Suprapubic skin (tissue), 3 donors: Measurements from ENCODE around the gene MUC20.

Experiments
- CTCF ChIP-seq, 2 donors: fragments of 200-600 bp in 1 of 2; fragments of 450-650 bp in 1 of 2; sonication (generic) in 1 of 2; IDR thresholded peaks; one replicate each; pipeline ENCODE4 v1.5.1; 2016 to 2019; ENCODE audit warnings: antibody characterized with exemption in 2 of 2, mild to moderate bottlenecking in 1 of 2, moderate library complexity in 1 of 2
- POLR2A ChIP-seq, 2 donors: fragments of 450-650 bp; IDR thresholded peaks; one replicate each; pipeline ENCODE4 v1.6.1; 2017; ENCODE audit warnings: antibody characterized with exemption in 2 of 2, mild to moderate bottlenecking in 2 of 2, moderate library complexity in 2 of 2

GRCh38 chr3:195768414-195768813 is 47.6 kb downstream of the MUC20 start:
- TF ChIP-seq CTCF (IDR thresholded peaks at IDR 0.05) (no peak), POLR2A (IDR thresholded peaks at IDR 0.05) (no peak)
